PC-3 (cell line): ENCODE data around the gene C2CD3. TPM values are rescaled to one million over a fixed set of nuclear protein-coding genes. Genes with fewer than 3 reads are reported as not detected.

Experiments
- ATAC-seq: fragments of 200-7000 bp; cut with Tn5 transposase; 2 replicates; pipeline ENCODE4 v1.9.1; 2020; ENCODE audit warnings: mild to moderate bottlenecking, moderate library complexity
- BruUV-seq: library from RNA; stranded (reverse); fragments of 400-500 nt; replicated peaks from 2 replicates; lab custom pipeline; 2021; lab: Mats Ljungman, UMichigan
- CTCF ChIA-PET: fragments of 300-600 bp; sonication (Branson Sonifier 250); formaldehyde crosslinking; loops from one replicate; lab custom pipeline; 2022; ENCODE audit warnings: antibody characterized with exemption; lab: Charles Lee
- POLR2A ChIA-PET: fragments of 300-600 bp; sonication (Branson Sonifier 250); formaldehyde crosslinking; loops from one replicate; lab custom pipeline; 2022; ENCODE audit warnings: antibody characterized with exemption; ENCODE audit not compliant: unreplicated experiment; lab: Charles Lee
- DNase-seq: peaks from one replicate; pipeline ENCODE4 v3.0.0-alpha.2; 2015
- H2AFZ ChIP-seq: fragments of 300-600 bp; sonication (generic); 2 replicates; pipeline ENCODE4 v1.6.0; 2016; ENCODE audit warnings: antibody characterized with exemption, low read length
- H3F3A ChIP-seq: fragments of 300-600 bp; sonication (generic); one replicate; pipeline ENCODE4 v1.6.0; 2017; ENCODE audit warnings: antibody characterized with exemption, low read length, control low read depth, mild to moderate bottlenecking; ENCODE audit not compliant: unreplicated experiment
- H3K27ac ChIP-seq: fragments of 300-600 bp; sonication (generic); 2 replicates; pipeline ENCODE4 v1.5.1; 2016; ENCODE audit warnings: mild to moderate bottlenecking, low read length
- H3K27me3 ChIP-seq: fragments of 300-600 bp; sonication (generic); 2 replicates; pipeline ENCODE4 v1.6.1; 2016; ENCODE audit warnings: low read length, mixed read lengths
- H3K36me3 ChIP-seq: fragments of 300-600 bp; sonication (generic); 2 replicates; pipeline ENCODE4 v1.6.1; 2016; ENCODE audit warnings: low read depth, mixed run types, low read length, mixed read lengths
- H3K4me1 ChIP-seq: fragments of 300-600 bp; sonication (generic); 2 replicates; pipeline ENCODE4 v1.5.1; 2016; ENCODE audit warnings: low read length; ENCODE audit not compliant: insufficient read depth
- H3K4me2 ChIP-seq: fragments of 300-600 bp; sonication (generic); 2 replicates; pipeline ENCODE4 v1.6.0; 2016; ENCODE audit warnings: low read length
- H3K4me3 ChIP-seq: fragments of 300-600 bp; sonication (generic); 2 replicates; pipeline ENCODE4 v1.5.1; 2016; ENCODE audit warnings: mild to moderate bottlenecking, low read length, mixed read lengths
- H3K79me2 ChIP-seq: fragments of 300-600 bp; sonication (generic); 2 replicates; pipeline ENCODE4 v1.6.1; 2017; ENCODE audit warnings: low read length, mixed read lengths
- H3K9ac ChIP-seq: fragments of 300-600 bp; sonication (generic); 2 replicates; pipeline ENCODE4 v1.6.0; 2016; ENCODE audit warnings: mild to moderate bottlenecking, low read length
- H3K9me2 ChIP-seq: fragments of 300-600 bp; sonication (generic); replicated peaks from 2 replicates; pipeline ENCODE4 v1.6.1; 2016; ENCODE audit warnings: mixed run types, low read length, mixed read lengths
- H3K9me3 ChIP-seq: fragments of 300-600 bp; sonication (generic); 2 replicates; pipeline ENCODE4 v1.6.1; 2016; ENCODE audit warnings: low read length, mixed read lengths
- H4K20me1 ChIP-seq: fragments of 300-600 bp; sonication (generic); 2 replicates; pipeline ENCODE4 v1.6.1; 2016; ENCODE audit warnings: low read length, mixed read lengths
- EZH2 ChIP-seq: fragments of 300-600 bp; sonication (generic); IDR thresholded peaks from one replicate; pipeline ENCODE4 v1.6.1; 2017; ENCODE audit warnings: antibody characterized with exemption, mild to moderate bottlenecking, low read length; ENCODE audit not compliant: unreplicated experiment
- EZH2phosphoT487 ChIP-seq: fragments of 300-600 bp; sonication (generic); IDR thresholded peaks from 2 replicates; pipeline ENCODE4 v1.6.1; 2018; ENCODE audit warnings: mild to moderate bottlenecking, antibody characterized with exemption, low read length, borderline replicate concordance
- intact Hi-C: fragments of 100-400 bp; cut with micrococcal nuclease; formaldehyde crosslinking; loops from 2 replicates; pipeline ENCODE4 v1.9.0; 2023
- total RNA-seq: library from RNA; depleted of rRNA; stranded (reverse); fragments of >200 nt; gene quantifications from 2 replicates; pipeline ENCODE4 v1.2.3, GENCODE V29; 2014
- TF ChIP-seq, protein P1 (sequence below): fragments of 300-600 bp; sonication (generic); conservative IDR thresholded peaks from 2 replicates; pipeline ENCODE4 v1.5.1; 2017; ENCODE audit warnings: antibody characterized with exemption, low read depth, mild to moderate bottlenecking, low read length

C2CD3 gene
- total RNA-seq, 1 experiment from 2014 or later: 27.3 TPM

DNA sequence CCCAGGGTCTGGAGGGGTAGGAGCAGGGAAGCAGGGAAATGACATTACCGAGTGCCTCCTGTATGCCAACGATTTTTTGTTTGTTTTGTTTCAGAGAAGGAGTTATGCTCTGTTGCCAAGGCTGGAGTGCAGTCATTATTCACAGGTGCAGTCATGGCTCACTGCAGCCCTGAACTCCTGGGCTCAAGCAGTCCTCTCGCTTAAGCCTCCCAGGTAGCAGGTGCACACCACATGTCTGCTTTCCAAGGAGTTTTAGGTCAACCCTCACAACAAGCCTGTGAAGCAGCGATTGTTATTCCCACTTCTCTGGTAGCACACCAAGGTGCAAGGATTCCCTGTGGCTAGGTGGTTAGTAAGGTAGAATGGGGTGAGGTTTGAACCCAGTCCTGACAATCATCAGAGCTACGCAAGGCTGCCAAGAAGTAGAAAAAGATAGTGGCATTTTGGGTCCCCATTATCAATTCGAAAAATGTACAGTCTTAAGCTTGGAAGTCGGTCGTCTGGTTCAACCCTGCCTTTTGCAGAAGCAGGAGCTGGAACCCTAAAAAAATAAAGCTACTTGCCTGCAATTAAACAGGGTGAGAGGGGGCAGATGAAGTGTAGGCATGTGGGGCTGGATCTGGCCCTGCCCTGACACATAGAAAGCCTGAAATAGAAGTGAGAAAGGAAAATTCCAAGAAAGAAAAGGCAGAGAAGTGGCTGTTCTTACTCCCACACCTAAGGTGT is 171.1 kb downstream of the C2CD3 start:
- Histone ChIP-seq H4K20me1 (no peaks in the 10 kb centered on the region), H3K4me3 (no peak overlapping the region), H3K9me3 (no peaks in the 10 kb centered on the region), H3K9ac (no peak overlapping the region), H3K27me3 (no peaks in the 10 kb centered on the region), H3K36me3 (no peaks in the 10 kb centered on the region), H3K9me2 (no peaks in the 10 kb centered on the region), H3K4me1 (peaks cover 14% of the 10 kb centered on the region), H3K79me2 (no peaks in the 10 kb centered on the region), H3K4me2 (no peak overlapping the region), H2AFZ (no peak overlapping the region), H3F3A (peaks cover 4% of the 10 kb centered on the region), H3K27ac (no peak overlapping the region)
- CTCF ChIA-PET: no interaction called here
- TF ChIP-seq, protein P1, sequence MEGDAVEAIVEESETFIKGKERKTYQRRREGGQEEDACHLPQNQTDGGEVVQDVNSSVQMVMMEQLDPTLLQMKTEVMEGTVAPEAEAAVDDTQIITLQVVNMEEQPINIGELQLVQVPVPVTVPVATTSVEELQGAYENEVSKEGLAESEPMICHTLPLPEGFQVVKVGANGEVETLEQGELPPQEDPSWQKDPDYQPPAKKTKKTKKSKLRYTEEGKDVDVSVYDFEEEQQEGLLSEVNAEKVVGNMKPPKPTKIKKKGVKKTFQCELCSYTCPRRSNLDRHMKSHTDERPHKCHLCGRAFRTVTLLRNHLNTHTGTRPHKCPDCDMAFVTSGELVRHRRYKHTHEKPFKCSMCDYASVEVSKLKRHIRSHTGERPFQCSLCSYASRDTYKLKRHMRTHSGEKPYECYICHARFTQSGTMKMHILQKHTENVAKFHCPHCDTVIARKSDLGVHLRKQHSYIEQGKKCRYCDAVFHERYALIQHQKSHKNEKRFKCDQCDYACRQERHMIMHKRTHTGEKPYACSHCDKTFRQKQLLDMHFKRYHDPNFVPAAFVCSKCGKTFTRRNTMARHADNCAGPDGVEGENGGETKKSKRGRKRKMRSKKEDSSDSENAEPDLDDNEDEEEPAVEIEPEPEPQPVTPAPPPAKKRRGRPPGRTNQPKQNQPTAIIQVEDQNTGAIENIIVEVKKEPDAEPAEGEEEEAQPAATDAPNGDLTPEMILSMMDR: no peak
- TF ChIP-seq EZH2 (no peak), EZH2phosphoT487 (no peak)
- BruUV-seq: no TSS peak
- DNase-seq (no peak), ATAC-seq (no peak)
- intact Hi-C loops: no loop called here
- POLR2A ChIA-PET: no interaction called here

DNA sequence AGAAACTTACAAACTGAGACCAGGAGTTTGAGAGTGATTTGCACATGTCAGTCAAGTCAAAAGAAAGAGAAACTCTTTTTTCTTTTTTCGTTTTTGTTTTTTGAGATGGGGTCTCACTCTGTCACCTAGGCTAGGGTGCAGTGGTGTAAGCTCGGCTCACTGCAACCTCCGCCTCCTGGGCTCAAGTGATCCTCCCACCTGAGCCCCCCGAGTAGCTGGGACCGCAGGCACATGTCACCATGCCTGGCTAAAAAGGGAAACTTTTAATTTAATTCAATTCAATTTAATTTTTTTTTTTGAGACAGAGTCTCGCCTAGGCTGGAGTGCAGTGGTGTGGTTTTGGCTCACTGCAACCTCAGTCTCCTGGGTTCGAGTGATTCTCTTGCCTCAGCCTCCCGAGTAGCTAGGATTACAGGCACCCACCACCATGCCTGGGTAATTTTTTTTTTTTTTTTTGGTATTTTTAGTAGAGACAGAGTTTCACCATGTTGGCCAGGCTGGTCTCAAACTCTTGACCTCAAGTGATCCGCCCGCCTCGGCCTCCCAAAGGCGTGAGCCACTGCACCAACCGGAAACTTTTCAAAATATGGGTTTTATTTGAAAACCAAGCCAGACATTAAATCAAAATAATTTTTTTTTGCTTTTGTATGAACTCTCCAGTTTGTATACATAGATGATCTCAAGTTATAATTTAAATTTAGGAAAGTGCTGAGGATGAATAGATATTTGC is 171.8 kb downstream of the C2CD3 start:
- Histone ChIP-seq H3K36me3 (no peaks in the 10 kb centered on the region), H3K79me2 (no peaks in the 10 kb centered on the region), H3K4me3 (no peak overlapping the region), H3K4me1 (peaks cover 14% of the 10 kb centered on the region), H3K27ac (no peak overlapping the region), H3K27me3 (no peaks in the 10 kb centered on the region), H3K9me3 (no peaks in the 10 kb centered on the region), H3F3A (peaks cover 4% of the 10 kb centered on the region), H3K9me2 (no peaks in the 10 kb centered on the region), H4K20me1 (no peaks in the 10 kb centered on the region), H2AFZ (no peak overlapping the region), H3K4me2 (no peak overlapping the region), H3K9ac (no peak overlapping the region)
- POLR2A ChIA-PET: no interaction called here
- TF ChIP-seq, protein P1: no peak
- TF ChIP-seq EZH2phosphoT487 (no peak), EZH2 (no peak)
- BruUV-seq: no TSS peak
- intact Hi-C loops: no loop called here
- ATAC-seq (no peak), DNase-seq (no peak)
- CTCF ChIA-PET: no interaction called here
